Measurements from ENCODE around the gene TYW5.

TYW5 gene

DNA sequence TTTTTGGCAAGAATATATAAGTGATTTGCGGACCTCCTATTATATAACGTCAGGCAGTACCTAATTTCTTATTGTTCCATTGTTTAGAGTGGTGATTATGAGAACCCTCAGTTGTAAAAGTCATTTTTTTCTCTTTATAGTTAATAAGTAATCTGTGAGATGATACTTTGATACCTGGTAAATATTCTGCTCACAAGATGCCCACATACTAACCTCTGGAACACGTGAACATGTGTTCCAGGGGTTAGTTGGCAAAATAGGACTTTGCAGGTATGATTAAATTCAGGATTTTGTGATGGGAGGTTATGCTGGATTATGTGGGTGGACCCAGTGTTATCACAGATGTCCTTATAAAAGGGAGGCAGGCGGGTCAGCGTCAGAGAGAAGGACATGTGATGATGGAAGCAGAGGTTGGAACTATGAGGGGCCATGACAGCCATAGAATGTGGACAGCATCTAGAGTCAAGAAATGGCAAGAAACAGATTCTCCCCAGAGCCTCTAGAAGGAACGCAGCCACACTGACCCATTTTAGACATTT is 16.9 kb upstream of the TYW5 start:
- no peak for FAIRE-seq

DNA sequence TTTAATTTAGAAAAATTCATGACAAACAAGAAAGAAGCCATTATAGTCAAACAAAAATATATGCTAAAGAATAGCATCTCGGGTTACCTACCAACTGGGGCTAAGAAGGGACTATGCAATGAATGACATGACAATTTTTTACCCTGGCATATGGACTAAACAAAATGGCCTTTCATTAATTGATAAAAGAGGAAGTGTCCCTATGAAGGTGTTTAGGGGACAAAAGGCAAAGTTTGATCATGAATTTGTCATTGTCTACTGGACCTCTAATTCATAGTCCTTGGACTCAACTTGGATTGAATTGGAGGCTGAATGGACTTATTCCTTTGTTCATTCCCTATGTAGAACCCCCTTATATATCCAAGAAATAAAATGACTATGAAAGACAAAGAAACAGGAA is 12.8 kb upstream of the TYW5 start:
- FAIRE-seq, result no peak

DNA sequence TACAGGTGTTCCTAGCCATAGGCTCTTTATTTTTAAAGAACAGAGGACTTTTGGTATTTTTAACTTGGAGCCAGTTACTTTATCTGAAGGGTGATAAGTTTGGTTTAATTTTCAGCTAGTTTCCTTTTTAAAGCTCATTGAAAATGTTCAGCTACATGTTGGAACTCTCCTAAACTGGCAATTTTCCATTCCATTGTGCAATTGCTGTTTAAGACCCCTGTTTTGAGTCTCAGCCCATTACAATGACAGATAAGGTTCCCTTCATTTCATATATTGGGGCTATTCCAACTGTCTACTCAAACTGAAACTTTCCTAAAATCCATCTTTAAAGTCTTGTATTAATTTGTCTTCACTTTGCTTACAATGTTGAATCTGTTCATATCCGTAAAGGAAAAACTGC is 11.7 kb upstream of the TYW5 start:
- FAIRE-seq, result no peak

DNA sequence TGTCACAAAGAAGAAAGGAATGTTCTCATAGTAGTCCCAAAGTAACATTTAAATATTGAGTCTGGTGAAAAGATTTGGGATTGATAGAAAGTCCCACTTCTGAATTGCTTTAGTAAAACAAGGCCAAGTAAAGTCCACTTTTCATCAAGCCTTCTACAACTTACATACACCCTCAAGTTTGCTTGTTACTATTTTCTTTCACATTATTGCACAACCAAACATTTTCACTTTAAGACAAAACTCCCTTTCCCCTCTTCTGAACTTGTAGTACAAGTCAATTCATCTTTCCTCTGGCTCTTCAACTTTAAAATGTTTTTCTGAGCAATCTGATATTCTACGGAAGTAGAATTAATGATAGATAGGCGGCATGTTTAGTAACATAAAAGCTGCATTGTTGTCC is 11.1 kb upstream of the TYW5 start:
- no peak for FAIRE-seq

DNA sequence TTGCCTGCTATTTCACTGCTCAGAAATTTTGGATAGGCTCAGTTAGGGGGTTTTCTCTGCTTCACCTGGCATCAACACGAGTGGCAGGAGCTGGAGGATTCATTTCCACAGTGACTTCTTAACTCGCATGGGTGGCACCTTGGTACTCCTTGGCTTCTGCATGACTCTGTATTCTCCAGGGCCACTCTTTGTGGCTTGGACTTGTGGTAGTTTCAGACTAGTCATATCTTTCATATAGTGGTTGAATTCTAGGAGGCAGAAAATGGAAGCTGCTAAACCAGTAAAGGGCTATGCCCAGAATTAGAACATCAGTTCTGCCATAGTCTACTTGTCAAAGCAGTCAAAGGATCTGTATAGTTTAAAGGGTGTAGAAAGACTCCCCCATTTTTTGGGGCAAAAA is 6.9 kb upstream of the TYW5 start:
- no peak for FAIRE-seq

DNA sequence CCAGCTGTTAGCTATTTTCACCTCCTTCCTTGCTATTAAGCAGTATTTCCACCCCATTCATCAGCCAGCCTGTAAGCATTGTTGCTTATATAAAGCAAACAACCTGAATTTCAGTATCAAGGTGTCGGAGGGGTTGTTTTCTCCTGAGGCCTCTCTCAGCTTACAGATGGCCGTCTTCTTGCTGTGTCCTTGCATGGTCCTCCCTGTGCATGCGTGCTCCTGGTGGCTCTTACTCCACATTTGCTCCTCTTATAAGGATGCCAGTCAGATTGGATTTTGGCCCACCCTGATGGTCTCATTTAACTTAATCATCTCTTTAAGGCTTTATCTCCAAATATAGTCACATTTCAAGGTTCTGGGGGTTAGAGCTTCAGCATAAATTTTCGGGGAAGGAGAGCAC is 2.7 kb upstream of the TYW5 start:
- FAIRE-seq, result no peak

DNA sequence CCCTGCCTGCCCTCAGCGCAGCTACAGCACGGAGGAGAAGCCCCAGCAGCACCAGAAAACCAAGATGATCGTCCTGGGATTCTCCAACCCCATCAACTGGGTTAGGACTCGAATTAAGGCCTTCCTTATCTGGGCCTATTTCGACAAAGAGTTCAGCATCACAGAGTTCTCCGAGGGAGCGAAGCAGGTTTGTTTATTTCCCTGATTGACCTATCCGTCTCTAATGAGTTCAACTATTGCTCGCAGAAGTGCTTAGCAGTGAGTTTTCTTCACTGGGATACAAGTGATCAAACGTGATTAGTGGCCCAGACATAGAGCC is 730 bp upstream of the TYW5 start:
- no peak for FAIRE-seq

DNA sequence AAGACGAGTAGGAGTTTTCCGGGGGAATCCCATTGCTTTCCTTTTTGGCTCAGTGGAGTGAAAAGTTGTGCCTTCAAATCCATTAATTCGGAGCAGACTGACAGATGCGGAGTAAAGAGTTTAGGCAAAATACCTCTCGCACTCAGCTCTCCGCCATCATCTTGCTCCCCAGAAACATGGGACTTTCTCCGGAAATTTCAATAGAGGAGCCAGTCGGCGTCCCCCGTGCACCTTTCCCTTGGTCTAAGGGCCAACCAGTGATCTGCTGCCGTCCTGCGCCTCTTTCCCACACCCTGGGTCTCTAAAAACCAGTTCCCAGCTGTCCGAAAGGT is 318 bp downstream of the TYW5 start:
- FAIRE-seq, result no peak

DNA sequence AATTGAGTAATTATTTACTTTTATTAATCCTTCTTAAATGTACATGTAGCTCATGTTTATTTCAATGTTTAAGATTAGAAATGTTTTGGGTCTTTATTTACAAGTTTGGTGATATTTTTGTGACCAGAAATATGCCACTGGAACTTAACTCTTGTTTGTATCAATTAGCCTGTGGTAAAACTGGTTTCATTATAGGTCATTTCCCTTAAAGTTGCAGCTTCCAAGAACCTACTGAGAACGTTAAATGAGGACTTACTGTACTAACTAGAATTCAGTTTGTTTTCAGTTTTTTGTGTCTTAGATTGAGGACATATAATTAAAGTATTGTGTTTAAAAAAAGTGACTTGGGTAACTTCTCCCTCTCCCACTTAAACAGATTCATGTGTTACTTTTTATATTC is 4.3 kb downstream of the TYW5 start:
- no peak for FAIRE-seq

DNA sequence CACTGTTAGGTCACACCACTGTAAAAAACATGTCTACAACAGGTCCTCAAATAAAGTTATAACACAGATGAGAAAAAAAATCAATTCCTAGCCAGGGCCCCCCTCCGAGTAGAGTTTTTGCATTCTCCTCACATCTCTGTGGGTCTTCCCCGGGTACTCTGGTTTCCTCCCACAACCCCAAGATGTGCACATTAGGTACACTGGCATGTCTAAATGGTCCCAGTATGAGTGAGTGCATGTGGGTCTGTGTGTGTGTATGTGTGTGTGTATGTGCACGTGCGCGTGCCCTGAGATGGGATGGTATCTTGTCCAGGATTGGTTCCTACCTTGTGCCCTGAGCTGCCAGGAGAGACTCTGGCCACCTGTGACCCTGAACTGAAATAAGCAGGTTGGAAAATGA is 4.9 kb downstream of the TYW5 start:
- FAIRE-seq, result no peak

DNA sequence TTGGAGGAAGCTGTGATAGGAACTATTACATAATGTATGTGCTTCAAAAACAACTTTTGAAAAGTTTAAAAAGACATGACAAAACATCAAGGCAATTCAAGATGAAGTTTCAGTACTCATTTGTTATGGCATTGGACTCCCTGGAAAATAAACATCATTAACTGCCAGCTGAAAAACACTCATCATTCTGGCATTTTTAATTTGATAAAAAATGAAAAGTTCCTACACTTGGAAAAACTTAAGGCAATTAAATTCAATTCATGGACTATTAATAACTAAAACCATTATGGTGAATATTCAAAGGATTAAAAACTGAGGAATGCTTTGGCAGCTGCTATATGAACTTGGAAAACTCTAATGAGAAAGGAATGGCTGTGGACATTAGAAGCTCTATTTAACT is 8.5 kb downstream of the TYW5 start:
- FAIRE-seq, result no peak

DNA sequence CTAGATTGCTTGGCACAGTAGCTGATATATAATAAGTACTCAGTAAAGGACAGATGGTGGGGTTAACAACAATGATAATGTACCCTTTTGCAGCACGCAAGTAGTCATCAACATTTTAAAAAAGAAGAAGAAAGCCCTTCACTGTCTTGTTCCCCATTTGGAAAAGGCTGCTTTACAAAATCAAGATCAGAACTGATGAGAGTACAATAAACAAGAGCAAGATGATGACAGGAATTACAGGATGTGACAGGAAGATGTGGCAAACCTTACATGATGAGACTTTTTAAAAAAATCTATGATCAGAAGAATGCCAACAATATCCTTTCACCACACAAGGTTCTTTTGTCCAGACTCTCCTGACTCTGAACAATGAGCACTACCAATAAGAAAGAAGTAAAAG is 9.1 kb downstream of the TYW5 start:
- FAIRE-seq, result no peak

DNA sequence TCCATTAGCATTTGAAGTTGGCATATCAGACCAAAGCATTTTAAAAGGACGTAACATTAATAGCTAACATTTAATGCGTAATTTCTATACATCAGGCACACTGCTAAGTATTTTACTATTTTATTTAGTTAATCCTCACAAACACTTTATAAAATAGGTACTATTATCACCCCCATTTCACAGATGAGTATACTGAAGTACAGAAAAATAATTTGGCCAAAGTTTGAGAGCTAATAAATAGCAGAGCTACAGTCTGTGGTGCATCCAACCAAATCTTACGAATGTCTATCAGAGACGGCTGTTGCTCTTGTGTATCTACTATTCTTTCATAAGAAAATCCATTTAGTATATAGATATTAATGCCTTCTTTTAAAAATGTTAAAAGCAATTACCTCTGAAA is 11.9 kb downstream of the TYW5 start:
- no peak for FAIRE-seq

DNA sequence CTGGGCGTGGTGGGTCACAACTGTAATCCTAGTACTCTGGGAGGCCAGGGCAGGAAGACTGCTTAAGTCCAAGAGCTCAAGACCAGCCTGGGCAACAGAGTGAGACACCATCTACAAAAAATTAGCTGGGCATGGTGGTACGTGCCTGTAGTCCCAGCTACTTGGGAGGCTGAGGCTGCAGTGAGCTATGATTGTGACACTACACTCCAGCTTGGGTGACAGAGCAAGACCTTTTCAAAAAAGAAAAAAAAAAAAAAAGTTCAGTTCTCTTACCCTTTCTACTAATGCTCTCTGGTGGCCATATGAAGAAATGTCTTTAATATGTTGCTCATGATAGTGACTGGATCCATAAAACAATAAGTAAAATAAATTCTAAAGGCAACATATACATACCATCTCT is 14.9 kb downstream of the TYW5 start:
- FAIRE-seq, result peak; percentile 84

DNA sequence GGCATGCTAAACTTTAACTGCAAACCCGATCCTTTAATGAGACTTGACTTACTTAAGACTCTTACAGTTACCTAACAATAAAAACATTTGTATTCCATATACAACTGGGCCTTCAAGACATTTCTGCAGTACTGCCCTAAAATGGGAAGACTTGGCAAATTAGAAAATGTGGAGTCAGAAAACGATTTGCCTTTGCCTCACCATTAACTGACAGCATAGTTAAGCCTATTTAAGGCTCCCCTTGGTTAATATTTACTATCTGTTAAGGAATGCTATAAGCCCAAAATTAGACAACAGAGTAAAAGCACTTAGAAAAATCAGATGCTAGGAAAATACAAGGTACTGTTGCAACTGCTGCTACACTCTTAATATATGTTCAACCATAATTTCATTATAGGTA is 18.7 kb downstream of the TYW5 start:
- FAIRE-seq, result no peak

DNA sequence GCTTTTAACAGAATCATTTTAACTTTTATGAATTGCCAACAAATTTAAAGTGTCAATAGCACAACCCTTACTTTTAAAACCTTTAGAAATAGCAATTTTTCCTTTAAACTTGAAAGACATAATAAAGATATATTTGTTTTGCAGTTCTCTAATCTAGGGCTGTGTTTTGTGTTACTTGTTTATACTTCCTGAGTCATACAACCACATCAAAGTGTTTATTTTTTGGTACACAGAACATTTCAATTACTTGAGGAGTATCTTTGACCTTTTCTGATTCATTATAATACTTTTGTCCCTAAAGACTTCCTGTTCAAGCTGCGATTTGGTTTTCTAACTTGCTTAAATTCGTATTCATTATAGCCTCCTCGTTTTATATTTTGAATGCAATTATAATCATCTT is 21.8 kb downstream of the TYW5 start:
- peak; percentile 60 for FAIRE-seq

DNA sequence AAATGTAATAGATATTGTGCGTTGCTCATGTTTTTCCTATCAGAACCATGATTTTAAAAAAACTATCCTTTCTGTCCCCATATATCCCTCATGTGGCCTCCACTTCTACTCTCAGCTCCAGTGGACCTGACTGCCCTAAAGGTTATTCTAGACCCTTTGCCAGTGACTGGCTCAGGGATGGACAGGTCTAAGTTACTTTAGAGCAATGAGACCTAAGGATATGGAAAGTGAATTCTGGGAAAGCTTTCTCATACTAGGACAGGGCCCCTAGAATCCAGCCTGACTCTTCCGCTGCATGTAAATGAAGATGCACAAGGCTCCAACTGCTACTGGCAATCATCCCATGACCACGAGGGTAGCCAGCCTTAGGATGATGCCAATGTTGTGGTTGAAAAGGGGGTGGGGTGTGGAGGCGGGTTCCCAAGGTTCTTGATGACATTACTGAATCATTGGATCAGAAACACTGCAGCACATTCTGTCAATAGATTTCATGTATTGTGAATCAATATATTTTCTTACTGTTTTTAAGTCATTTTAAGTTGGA is 22.9 kb downstream of the TYW5 start:
- no peak for FAIRE-seq

DNA sequence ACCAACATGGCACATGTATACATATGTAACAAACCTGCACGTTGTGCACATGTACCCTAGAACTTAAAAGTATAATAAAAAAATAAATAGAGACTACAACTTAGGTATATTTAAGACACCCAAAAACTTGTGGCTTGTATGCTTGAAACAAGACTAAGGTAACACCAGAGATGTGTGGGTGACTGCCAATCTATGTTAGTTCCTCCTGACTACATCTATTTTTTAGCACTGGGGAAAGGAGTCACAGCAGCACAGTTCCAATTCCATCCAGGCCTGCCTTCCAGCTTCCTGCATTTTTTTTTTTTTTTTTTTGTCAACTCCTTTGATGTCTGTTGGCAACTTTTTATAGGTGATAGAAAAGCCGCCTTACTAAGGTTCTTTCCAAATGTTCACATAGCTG is 26.0 kb downstream of the TYW5 start:
- FAIRE-seq, result no peak

DNA sequence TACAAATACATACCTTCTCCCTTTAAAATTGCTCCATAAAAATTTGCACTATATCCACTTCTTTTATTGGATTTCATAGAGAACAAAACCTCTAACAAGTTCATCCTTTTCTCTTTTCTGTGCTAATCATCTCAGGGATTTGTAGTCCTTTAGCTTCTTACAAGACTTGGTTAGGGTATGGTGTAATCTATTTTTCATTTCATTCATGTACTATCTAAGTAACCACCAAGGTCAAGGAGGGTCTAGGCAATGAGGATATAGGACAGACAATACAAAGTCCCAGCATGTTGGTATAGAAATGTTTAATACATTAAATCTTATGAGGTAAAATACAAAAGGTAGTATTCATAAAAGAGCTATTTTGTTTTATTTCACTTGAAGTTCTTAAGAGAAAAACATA is 26.7 kb downstream of the TYW5 start:
- FAIRE-seq, result no peak

DNA sequence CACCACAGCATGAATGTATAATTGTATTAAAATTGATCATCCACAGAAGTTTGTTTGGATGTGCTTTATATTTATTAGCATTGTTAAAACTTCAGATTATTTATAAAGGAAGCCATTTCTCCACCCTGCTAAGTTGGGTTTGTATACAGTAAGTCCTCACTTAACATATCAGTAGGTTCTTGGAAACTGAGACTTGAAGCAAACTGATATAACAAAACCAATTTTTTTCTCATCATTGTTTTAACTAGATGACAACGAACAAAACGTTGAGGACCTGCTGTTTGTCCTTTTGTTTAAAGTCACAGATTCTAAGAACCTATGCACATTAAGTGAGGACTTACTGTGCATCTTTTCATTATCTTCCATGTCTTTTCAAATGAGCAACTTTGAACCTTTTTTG is 27.1 kb downstream of the TYW5 start:
- FAIRE-seq, result no peak

DNA sequence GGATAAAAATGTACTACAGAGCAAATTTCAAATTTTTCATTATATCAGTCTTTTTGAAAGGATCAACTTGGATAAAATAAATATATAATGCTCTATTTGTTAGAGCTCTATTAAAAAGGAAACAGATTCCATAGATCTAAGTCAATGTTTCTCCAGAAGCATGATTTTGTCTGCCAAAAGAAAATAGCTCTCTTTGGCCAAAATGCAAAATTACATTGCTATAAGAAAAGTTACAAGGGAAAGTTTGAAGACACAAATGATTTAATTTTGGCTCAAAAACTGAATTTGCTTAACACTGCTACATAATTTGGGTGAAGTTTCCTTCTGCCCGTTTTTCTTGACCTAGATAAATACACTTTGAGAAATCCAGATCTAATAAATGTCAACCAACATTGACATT is 28.5 kb downstream of the TYW5 start:
- FAIRE-seq, result peak; percentile 3

DNA sequence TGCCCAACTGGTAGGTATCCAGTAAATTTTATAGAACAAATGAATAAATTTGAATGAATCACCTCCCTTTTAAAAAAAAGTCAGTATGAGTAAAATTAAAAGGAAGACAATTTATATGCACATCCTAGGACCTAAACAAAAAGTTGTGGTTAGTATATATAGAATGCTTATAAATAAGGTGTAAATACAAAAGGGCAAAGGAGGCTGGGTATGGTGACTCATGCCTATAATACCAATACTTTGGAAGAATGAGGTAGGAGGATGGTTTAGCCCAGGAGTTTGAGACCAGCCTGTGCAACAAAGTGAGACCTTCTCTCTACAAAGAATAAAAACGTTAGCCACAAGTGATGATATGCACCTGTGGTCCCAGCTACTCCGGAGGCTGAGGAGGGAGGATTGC is 31.4 kb downstream of the TYW5 start:
- no peak for FAIRE-seq

DNA sequence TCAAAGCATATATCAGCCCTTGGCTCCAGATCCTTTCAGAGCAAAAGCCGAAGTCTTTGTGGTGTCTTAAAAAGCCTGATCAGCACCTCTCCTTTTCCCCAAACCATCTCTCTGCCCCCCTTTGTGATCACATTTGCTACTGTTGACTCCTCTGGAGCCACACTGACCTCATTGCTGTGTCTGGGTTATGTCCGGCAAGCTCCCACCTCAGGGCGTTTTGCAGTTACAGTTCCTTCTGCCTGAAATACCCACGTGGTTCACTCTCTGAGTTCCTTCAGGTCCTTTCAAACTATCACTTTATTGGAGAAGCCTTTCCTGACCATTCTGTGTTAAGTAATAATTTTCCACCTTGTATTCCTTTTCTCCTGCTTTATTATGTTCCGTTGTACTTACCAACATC is 32.4 kb downstream of the TYW5 start:
- FAIRE-seq, result no peak

DNA sequence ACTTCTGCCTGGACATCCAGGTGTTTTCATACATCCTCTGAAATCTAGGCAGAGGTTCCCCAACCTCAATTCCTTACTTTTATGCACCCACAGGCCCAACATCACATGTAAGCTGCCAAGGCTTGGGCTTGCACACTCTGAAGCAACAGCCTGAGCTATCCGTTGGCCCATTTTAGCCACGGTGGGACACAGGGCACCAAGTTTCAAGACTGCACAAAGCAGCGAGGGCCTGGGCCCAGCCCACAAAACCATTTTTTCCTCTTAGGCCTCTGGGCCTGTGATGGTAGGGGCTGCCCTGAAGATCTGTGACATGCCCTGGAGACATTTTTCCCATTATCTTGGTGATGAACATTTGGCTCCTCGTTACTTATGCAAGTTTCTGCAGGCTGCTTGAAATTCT is 38.3 kb downstream of the TYW5 start:
- FAIRE-seq, result no peak

DNA sequence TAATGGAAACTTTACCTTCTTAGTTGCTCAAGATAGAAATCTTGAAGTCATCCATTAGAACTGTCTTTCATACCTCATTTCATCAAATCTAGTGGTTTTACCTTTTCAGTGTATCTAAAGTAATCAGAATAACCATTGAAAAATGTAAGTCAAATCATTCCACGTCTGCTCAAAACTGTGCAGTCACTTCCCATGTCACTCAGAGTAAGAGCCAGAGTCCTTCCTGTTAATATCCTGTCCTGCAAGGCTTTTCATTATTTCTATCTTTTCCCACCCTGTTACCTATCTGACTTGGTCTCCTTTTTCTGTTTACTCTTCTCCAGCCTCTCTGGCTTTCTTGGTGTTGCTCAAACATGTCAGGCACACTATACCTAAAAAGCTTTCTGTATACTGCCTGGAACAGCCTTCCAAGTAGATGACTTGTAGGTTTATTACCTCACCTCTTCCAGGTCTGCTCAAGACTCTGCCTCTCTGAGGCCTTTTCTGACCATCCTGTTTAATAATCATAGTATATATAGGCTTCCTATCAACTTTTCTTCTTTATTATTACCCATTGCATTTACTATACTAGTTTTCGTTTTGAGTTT is 40.8 kb downstream of the TYW5 start:
- no peak for FAIRE-seq
